GM18499 (cell line): Measurements from ENCODE around the gene CRYBB3.
"Not testable (repeated sequence)": the region's sequence is repeated elsewhere in the genome, so short reads cannot be mapped to it uniquely, and the experiment has no call there.

ENCODE experiments used
- ATAC-seq: cut with Tn5 transposase; IDR thresholded peaks from one replicate; pipeline ENCODE4 v1.9.1; 2021; ENCODE audit warnings: moderate number of reproducible peaks; ENCODE audit not compliant: insufficient read depth, unreplicated experiment

The CRYBB3 gene

GRCh38 chr22:25202290-25202921, 2.7 kb downstream of the CRYBB3 start:
- ATAC-seq, result no peak

DNA sequence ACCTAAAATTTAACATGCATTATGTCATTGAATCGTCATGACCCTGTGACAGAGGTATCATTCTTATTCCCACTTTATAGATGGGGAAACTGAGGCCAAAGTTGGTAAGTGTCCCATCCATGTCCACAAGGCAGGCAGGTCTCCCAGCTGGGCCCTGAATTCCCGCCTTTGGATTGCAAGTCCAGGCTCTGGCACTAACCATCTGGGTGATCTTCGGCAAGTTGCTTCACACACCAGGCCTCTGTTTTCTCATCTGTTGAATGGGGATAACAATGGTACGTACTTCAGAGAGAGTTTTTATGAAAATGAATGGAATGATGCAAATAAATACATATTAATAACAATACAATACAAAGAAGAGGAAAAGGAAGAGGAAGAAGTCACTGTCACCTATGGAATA, 3.4 kb downstream of the CRYBB3 start:
- ATAC-seq, result no peak

GRCh38 chr22:25204547-25204946, 4.9 kb downstream of the CRYBB3 start:
- not testable (repeated sequence) for ATAC-seq

DNA sequence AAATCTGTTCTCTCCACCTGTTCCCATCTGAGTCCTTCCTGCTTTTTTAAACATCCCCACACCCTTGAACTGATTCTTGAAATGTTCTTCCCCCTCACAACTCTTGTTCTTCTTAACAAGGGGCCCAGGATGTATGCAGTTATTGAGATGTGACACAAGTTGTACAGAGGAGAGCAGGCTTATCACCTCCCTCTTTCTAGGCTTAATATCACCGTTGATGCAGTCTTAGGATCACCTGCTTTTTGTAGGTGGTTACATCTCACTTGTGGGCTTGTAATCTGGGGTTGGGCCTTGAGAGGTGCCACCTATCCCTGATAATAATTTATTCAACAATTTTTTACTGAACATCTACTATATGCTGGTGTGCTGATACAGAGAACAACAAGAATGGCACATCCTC, 6.2 kb downstream of the CRYBB3 start:
- no peak for ATAC-seq

GRCh38 chr22:25206998-25207397, 7.3 kb downstream of the CRYBB3 start:
- ATAC-seq, result no peak

DNA sequence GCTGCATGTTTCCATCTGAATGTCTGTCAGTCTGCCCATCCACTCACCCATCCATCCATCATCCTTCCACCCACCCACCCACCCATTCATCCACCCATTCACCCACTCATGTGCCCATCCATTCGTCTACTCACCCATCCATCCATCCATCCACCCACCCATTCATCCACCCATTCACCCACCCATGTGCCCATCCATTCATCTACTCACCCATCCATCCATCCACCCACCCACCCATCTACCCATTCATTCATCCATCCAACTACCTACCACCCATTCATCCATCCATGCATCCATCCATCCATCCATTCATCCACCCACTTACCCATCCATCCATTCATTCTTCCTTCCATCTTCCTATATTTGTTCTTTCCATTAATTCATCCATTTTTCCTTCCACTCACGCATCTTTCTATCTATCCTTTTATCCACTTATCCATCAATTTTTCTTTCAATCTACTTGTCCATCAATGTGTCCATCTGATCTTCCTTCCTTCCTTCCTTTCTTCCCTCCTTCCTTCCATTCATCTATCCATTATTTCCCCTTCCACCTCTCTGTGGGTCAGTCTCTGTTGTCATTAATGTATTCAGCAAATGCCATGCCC, 8.0 kb downstream of the CRYBB3 start:
- ATAC-seq, result no peak

GRCh38 chr22:25208328-25208727, 8.7 kb downstream of the CRYBB3 start:
- no peak for ATAC-seq

- no peak for ATAC-seq
These were observed 9.3 kb downstream of the CRYBB3 start for GRCh38 chr22:25208743-25209505.

GRCh38 chr22:25210793-25211192, 11.1 kb downstream of the CRYBB3 start:
- ATAC-seq, result no peak

- ATAC-seq, result no peak
These were observed 12.7 kb downstream of the CRYBB3 start for GRCh38 chr22:25212337-25212736.

- no peak for ATAC-seq
These were observed 13.6 kb downstream of the CRYBB3 start for GRCh38 chr22:25213221-25213620.

- no peak for ATAC-seq
These were observed 16.6 kb downstream of the CRYBB3 start for GRCh38 chr22:25216230-25216629.

GRCh38 chr22:25219211-25219689, 19.6 kb downstream of the CRYBB3 start, which contains the start of gene CRYBB2:
Gene CRYBB2 (plus strand): TSS chr22:25219639. CDS start chr22:25221430, 1,791 bp downstream.
- ATAC-seq, result no peak

DNA sequence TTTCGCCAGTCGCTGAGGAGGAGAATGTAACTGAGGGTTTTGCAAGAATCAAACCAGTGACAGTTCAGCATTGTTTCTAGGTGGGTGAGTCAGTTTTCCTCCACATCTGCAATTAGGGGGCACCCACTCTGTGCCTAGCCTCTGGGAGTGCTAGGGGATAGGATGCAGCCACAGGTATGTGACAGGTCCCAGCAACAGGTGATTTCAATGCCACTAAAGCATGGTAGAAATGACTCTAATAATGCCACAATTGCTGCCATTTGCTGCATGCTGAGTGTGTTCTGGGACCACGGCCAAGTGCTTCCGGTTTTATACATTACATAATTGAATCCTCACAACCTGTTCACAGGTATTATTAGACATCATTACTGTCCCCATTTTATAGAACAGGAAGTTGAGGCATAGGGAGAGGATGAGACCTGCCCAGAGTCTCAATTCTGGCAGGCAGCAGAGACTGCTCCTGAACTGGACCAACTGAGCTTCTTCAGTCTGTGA, 20.3 kb downstream of the CRYBB3 start:
- ATAC-seq, result no peak

- no peak for ATAC-seq
These were observed 22.1 kb downstream of the CRYBB3 start for GRCh38 chr22:25221790-25222189.

GRCh38 chr22:25223269-25223850, 23.7 kb downstream of the CRYBB3 start:
- no peak for ATAC-seq

GRCh38 chr22:25228822-25229221, 29.2 kb downstream of the CRYBB3 start:
- no peak for ATAC-seq

GRCh38 chr22:25230760-25231159, 31.1 kb downstream of the CRYBB3 start:
- ATAC-seq, result not testable (repeated sequence)

DNA sequence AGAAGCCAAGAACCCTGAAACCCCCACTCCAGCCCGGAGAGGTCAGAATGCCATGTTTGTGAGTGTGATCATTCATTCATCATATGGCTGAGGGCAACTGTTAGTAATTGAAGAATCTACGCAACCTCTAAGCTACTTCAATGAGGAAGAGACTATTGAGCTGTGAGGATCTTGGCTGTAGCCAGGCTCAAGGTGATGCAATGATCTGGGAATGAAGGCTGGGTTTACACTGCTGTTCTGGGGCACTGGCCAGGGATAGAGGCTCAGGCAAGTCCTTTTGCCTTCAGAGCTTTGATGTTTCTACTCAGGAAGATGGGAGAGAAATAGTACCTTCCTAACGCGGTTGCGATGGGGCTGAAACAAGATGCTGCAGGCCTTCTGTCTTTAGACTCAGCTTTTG, 32.6 kb downstream of the CRYBB3 start:
- no peak for ATAC-seq

DNA sequence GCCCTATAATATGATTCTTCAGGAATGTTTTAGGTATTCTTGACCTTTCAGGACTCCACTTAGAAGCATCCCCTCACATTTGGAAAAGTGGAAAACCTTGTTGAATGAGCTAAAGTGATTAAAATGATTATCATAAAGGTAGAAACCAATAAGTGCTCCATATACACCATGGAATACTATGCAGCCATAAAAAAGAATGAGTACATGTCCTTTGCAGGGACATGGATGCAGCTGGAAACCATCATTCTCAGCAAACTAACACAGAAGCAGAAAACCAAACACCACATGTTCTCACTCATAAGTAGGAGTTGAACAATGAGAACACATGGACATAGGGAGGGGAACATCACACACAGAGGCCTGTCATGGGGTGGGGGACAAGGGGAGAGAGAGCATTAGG, 34.0 kb downstream of the CRYBB3 start:
- not testable (repeated sequence) for ATAC-seq
